OCI-LY7 (cell line): ENCODE measurements around the gene ALDH7A1. TPM values are rescaled to one million over a fixed set of nuclear protein-coding genes. Genes with fewer than 3 reads are reported as not detected.

ENCODE experiments used
- BruUV-seq: library from RNA; stranded (reverse); fragments of 400-500 nt; replicated peaks from 2 replicates; lab custom pipeline; 2021; lab: Mats Ljungman, UMichigan
- CTCF ChIA-PET: fragments of 300-600 bp; sonication (Branson Sonifier 250); formaldehyde crosslinking; loops from one replicate; lab custom pipeline; 2022; ENCODE audit warnings: antibody characterized with exemption; ENCODE audit not compliant: unreplicated experiment; lab: Charles Lee
- POLR2A ChIA-PET: fragments of 300-600 bp; sonication (Branson Sonifier 250); formaldehyde crosslinking; loops from one replicate; lab custom pipeline; 2022; ENCODE audit warnings: antibody characterized with exemption; lab: Charles Lee
- DNase-seq: peaks from one replicate; pipeline ENCODE4 v3.0.0-alpha.2; 2015; ENCODE audit warnings: low spot score
- H2AFZ ChIP-seq: fragments of 200-600 bp; sonication (generic), shearing (Covaris generic); 2 replicates; pipeline ENCODE4 v1.6.1; 2014; ENCODE audit warnings: mild to moderate bottlenecking, antibody characterized with exemption, low read length, moderate library complexity
- H3K27ac ChIP-seq: fragments of 200-600 bp; sonication (generic); 2 replicates; pipeline ENCODE4 v1.5.1; 2014; ENCODE audit warnings: mixed run types, low read depth, mild to moderate bottlenecking, moderate library complexity, low read length, inconsistent platforms; ENCODE audit not compliant: poor library complexity, severe bottlenecking
- H3K36me3 ChIP-seq: fragments of 200-600 bp; sonication (generic); 2 replicates; pipeline ENCODE4 v1.6.1; 2014; ENCODE audit warnings: mild to moderate bottlenecking, antibody characterized with exemption, low read length, moderate library complexity, mixed read lengths; ENCODE audit not compliant: insufficient read depth
- H3K4me1 ChIP-seq: fragments of 200-600 bp; sonication (generic); 2 replicates; pipeline ENCODE4 v1.5.1; 2014; ENCODE audit warnings: mild to moderate bottlenecking, low read length; ENCODE audit not compliant: insufficient read depth, poor library complexity, severe bottlenecking
- H3K4me2 ChIP-seq: fragments of 200-600 bp; sonication (generic); 2 replicates; pipeline ENCODE4 v1.6.1; 2014; ENCODE audit warnings: mild to moderate bottlenecking, low read length
- H3K4me3 ChIP-seq: fragments of 200-600 bp; sonication (generic); 2 replicates; pipeline ENCODE4 v1.5.1; 2014; ENCODE audit warnings: mild to moderate bottlenecking, low read depth, low read length; ENCODE audit not compliant: poor library complexity, severe bottlenecking
- H3K79me2 ChIP-seq: fragments of 200-600 bp; sonication (generic); 2 replicates; pipeline ENCODE4 v1.6.1; 2016; ENCODE audit warnings: low read depth, mild to moderate bottlenecking, low read length, moderate library complexity, mixed read lengths; ENCODE audit not compliant: insufficient read depth
- H3K9me2 ChIP-seq: fragments of 200-600 bp; sonication (generic); 2 replicates; pipeline ENCODE4 v1.6.1; 2016; ENCODE audit warnings: mild to moderate bottlenecking, low read length, mixed read lengths; ENCODE audit not compliant: insufficient read depth
- H3K9me3 ChIP-seq: fragments of 200-600 bp; sonication (generic); 2 replicates; pipeline ENCODE4 v1.6.1; 2014; ENCODE audit warnings: mild to moderate bottlenecking, mixed run types, low read length, mixed read lengths
- H4K20me1 ChIP-seq: fragments of 200-600 bp; sonication (generic); 2 replicates; pipeline ENCODE4 v1.6.1; 2014; ENCODE audit warnings: mild to moderate bottlenecking, antibody characterized with exemption, low read length, moderate library complexity, mixed read lengths; ENCODE audit not compliant: insufficient read depth
- CTCF ChIP-seq: fragments of 200-600 bp; sonication (generic); conservative IDR thresholded peaks from 2 replicates; pipeline ENCODE4 v1.5.1; 2014; ENCODE audit warnings: mild to moderate bottlenecking, antibody characterized with exemption, low read length, moderate library complexity, mixed read lengths
- EZH2phosphoT487 ChIP-seq: fragments of 200-600 bp; sonication (generic); IDR thresholded peaks from 2 replicates; pipeline ENCODE4 v1.6.1; 2018; ENCODE audit warnings: low read depth, borderline replicate concordance, mild to moderate bottlenecking, mixed run types, antibody characterized with exemption, low read length, moderate library complexity, mixed read lengths
- intact Hi-C: fragments of 100-400 bp; cut with micrococcal nuclease; formaldehyde crosslinking; loops from one replicate; pipeline ENCODE4 v1.10.0; 2022; ENCODE audit not compliant: unreplicated experiment
- total RNA-seq, 2 experiments: library from RNA; depleted of rRNA in 1 of 2; stranded (reverse); fragments of >200 nt in 1 of 2; shearing (Covaris generic) in 1 of 2; gene quantifications; 2 replicates each; pipeline ENCODE4 v1.2.3, GENCODE V29; 2014 to 2022

ALDH7A1 gene
- total RNA-seq, 2 experiments from 2014 or later: not detected

GRCh38 chr5:126640866-126641265, 45.8 kb upstream of the ALDH7A1 start:
- ChIA-PET POLR2A (interaction anchor here (0.6 to 1.4 kb wide), 4 partner anchors 8 to 70 kb away, joined by 3 to 4 read pairs (median 4); a partner anchor contains a TSS), CTCF (no interaction called here)
- intact Hi-C loops: no loop called here
- H4K20me1 ChIP-seq: no peaks in the 10 kb centered on the region
- peaks cover 16% of the 10 kb centered on the region for H3K9me3 ChIP-seq
- no peak for TF ChIP-seq CTCF
- TF ChIP-seq EZH2phosphoT487: no peak
- peaks cover 4% of the 10 kb centered on the region for H3K4me1 ChIP-seq
- no peak overlapping the region for H3K4me2 ChIP-seq
- no TSS peak for BruUV-seq
- peak overlapping the region; percentile 59 for H2AFZ ChIP-seq
- no peaks in the 10 kb centered on the region for H3K79me2 ChIP-seq
- H3K36me3 ChIP-seq: no peaks in the 10 kb centered on the region
- no peak overlapping the region for H3K4me3 ChIP-seq
- H3K9me2 ChIP-seq: no peaks in the 10 kb centered on the region
- no peak overlapping the region for H3K27ac ChIP-seq
- no peak for DNase-seq

GRCh38 chr5:126636956-126637355, 41.9 kb upstream of the ALDH7A1 start:
- CTCF ChIA-PET: no interaction called here
- BruUV-seq: no TSS peak
- no peak overlapping the region for H3K27ac ChIP-seq
- no peak overlapping the region for H3K4me2 ChIP-seq
- intact Hi-C loops: no loop called here
- TF ChIP-seq CTCF (no peak), EZH2phosphoT487 (no peak)
- no peaks in the 10 kb centered on the region for H4K20me1 ChIP-seq
- H3K4me3 ChIP-seq: no peak overlapping the region
- no peaks in the 10 kb centered on the region for H3K79me2 ChIP-seq
- no peak overlapping the region for H2AFZ ChIP-seq
- no peak for DNase-seq
- no peaks in the 10 kb centered on the region for H3K36me3 ChIP-seq
- H3K4me1 ChIP-seq: peaks cover 4% of the 10 kb centered on the region
- POLR2A ChIA-PET: no interaction called here
- H3K9me2 ChIP-seq: no peaks in the 10 kb centered on the region
- H3K9me3 ChIP-seq: no peaks in the 10 kb centered on the region

- no peaks in the 10 kb centered on the region for H3K4me1 ChIP-seq
- H3K79me2 ChIP-seq: no peaks in the 10 kb centered on the region
- no peak for DNase-seq
- ChIA-PET CTCF (no interaction called here), POLR2A (interaction anchor here (0.8 to 1.5 kb wide), 2 partner anchors 10 to 17 kb away, joined by 5 to 8 read pairs; no protein-coding TSS in a partner anchor)
- H3K9me3 ChIP-seq: no peaks in the 10 kb centered on the region
- TF ChIP-seq EZH2phosphoT487: no peak
- TF ChIP-seq CTCF: no peak
- H3K4me2 ChIP-seq: no peak overlapping the region
- no peak overlapping the region for H3K27ac ChIP-seq
- H4K20me1 ChIP-seq: no peaks in the 10 kb centered on the region
- intact Hi-C loops: no loop called here
- H2AFZ ChIP-seq: no peak overlapping the region
- H3K36me3 ChIP-seq: no peaks in the 10 kb centered on the region
- no peak overlapping the region for H3K4me3 ChIP-seq
- H3K9me2 ChIP-seq: no peaks in the 10 kb centered on the region
- no TSS peak for BruUV-seq
Observed at GRCh38 chr5:126635585-126635984, 40.6 kb upstream of the ALDH7A1 start.
